Measurements from ENCODE around the gene SGSH.

The SGSH gene

DNA sequence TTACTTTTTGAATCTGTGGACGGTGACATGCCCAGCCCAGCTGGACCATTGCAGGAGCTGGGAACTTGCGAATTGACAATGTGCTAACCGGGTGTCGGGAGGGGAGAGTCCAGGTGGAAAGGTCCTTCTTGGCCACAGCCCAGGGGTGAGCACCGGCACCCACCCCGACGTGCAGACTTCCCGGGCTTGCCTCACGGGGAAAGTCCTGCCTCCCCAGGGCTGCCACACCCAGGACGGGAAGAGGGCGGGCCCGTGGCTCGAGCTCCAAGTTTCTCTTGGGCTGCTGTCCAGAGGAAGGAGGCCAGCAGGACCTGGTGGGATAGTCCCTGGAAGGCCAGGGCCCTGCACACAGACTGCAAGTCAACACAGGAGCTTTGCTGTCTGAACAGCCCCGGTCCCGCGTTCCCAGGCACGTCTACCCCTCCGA lies 32.6 kb downstream of the SGSH start:
- H3K27ac ChIP-seq (ENCODE audit: low read depth, low read length) = no peak overlapping the region
- no peaks in the 10 kb centered on the region for H3K36me3 ChIP-seq (ENCODE audit: insufficient read depth, low read length)
- peaks cover 0 to 4% of the 10 kb centered on the region in 2 donors for H3K27me3 ChIP-seq (ENCODE audit: control insufficient read depth in 1 of 2, insufficient read depth in 2 of 2, low read length in 2 of 2)
- H3K9me3 ChIP-seq (ENCODE audit: low read length) = no peaks in the 10 kb centered on the region
- H3K9ac ChIP-seq (ENCODE audit: low read length) = no peak overlapping the region
- H3K4me1 ChIP-seq (ENCODE audit: insufficient read depth, low read length) = no peaks in the 10 kb centered on the region
- no peak overlapping the region for H3K4me3 ChIP-seq (ENCODE audit: low read depth in 1 of 2, low read length in 2 of 2)

DNA sequence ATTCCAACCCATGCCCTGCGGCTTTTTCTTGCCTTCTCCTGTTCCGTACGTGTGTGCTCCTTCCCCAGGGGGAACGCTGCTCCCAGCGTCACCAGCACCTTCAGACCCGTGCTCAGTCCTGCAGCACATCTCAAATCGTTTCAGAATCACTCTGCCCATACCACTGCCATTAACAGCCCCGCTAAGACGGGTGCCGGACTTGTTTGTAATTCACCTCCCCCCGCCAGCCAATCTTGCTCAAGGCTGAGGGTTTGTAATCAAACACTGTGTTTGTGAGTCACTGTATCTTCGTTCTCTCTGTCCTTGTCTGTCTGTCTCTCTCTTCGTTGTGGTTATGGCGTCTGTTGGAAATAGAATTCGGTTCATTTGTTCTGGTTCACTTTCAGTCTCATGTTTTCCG lies 33.0 kb downstream of the SGSH start:
- Histone ChIP-seq H3K36me3 (ENCODE audit: insufficient read depth, low read length) (no peaks in the 10 kb centered on the region), H3K9me3 (ENCODE audit: low read length) (no peaks in the 10 kb centered on the region), H3K4me3 (ENCODE audit: low read depth in 1 of 2, low read length in 2 of 2) (no peak overlapping the region), H3K27ac (ENCODE audit: low read depth, low read length) (no peak overlapping the region), H3K9ac (ENCODE audit: low read length) (no peak overlapping the region), H3K4me1 (ENCODE audit: insufficient read depth, low read length) (no peaks in the 10 kb centered on the region), H3K27me3 (ENCODE audit: control insufficient read depth in 1 of 2, insufficient read depth in 2 of 2, low read length in 2 of 2) (peaks cover 0 to 4% of the 10 kb centered on the region in 2 donors)

DNA sequence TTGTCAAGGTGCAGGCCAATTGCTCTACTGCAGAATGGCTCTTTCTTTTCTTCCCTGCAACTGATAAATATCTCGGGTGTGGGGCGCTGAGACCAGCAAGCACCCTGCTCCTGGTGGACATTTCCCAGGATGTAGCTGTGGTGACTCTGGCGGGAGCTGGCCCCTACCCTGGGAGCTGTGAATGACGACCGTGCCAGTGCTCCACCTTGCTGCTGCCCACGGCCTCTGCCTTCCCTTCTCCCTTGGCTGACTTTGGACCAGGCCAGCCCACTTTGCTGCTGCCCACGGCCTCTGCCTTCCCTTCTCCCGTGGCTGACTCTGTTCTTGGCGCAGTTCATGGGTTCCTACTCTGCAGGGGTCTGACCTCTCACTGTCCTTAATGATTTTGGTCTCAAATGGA lies 34.2 kb downstream of the SGSH start:
- Histone ChIP-seq H3K9ac (ENCODE audit: low read length) (no peak overlapping the region), H3K4me3 (ENCODE audit: low read depth in 1 of 2, low read length in 2 of 2) (no peak overlapping the region), H3K9me3 (ENCODE audit: low read length) (no peaks in the 10 kb centered on the region), H3K4me1 (ENCODE audit: insufficient read depth, low read length) (no peaks in the 10 kb centered on the region), H3K27me3 (ENCODE audit: control insufficient read depth in 1 of 2, insufficient read depth in 2 of 2, low read length in 2 of 2) (peaks cover 0 to 4% of the 10 kb centered on the region in 2 donors), H3K27ac (ENCODE audit: low read depth, low read length) (no peak overlapping the region), H3K36me3 (ENCODE audit: insufficient read depth, low read length) (no peaks in the 10 kb centered on the region)

DNA sequence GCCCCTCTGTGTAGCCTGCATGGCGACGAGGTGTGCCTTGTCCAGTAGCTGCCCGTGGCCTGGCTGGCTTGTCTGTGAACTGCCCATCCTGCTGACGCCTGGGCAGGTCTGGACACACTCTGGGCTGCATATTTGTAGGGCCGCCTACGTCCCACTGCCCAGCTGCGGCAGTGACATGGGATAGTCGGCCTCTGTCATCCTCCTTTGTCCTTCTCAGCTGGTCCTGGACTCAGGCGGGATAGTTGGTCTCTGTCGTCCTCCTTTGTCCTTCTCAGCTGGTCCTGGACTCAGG lies 35.8 kb downstream of the SGSH start:
- H3K9ac ChIP-seq (ENCODE audit: low read length) = no peak overlapping the region
- peaks cover 0 to 4% of the 10 kb centered on the region in 2 donors for H3K27me3 ChIP-seq (ENCODE audit: control insufficient read depth in 1 of 2, insufficient read depth in 2 of 2, low read length in 2 of 2)
- no peaks in the 10 kb centered on the region for H3K36me3 ChIP-seq (ENCODE audit: insufficient read depth, low read length)
- H3K27ac ChIP-seq (ENCODE audit: low read depth, low read length) = no peak overlapping the region
- H3K4me1 ChIP-seq (ENCODE audit: insufficient read depth, low read length) = no peaks in the 10 kb centered on the region
- H3K9me3 ChIP-seq (ENCODE audit: low read length) = no peaks in the 10 kb centered on the region
- H3K4me3 ChIP-seq (ENCODE audit: low read depth in 1 of 2, low read length in 2 of 2) = no peak overlapping the region

DNA sequence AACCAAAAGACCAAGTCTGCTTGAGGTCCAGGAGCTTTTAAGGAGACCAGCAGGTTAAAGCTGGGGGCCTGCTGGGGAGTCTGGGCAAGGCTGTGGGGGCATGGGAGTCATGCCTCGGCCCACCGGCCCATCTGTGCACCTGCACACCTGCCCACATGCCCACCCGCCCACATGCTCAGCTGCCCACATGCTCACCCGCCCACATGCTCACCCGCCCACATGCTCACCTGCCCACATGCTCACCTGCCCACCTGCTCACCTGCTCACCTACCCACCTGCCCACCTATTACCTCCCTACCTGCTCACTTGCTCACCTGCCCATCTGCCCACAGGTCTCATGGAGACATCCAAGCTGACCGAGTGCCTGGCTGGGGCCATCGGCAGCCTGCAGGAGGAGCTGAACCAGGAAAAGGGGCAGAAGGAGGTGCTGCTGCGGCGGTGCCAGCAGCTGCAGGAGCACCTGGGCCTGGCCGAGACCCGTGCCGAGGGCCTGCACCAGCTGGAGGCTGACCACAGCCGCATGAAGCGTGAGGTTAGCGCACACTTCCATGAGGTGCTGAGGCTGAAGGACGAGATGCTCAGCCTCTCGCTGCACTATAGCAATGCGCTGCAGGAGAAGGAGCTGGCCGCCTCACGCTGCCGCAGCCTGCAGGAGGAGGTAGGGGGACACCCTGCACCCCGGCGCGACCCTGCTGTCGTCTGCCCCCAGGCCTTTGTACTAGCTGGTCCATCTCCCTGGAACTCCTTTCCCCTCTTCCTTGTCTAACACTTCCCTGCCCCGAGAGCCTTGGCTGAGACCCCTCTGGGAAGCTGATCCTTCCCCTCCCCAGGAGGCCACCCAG lies 36.3 kb downstream of the SGSH start:
- Histone ChIP-seq H3K27ac (ENCODE audit: low read depth, low read length) (no peak overlapping the region), H3K4me3 (ENCODE audit: low read depth in 1 of 2, low read length in 2 of 2) (no peak overlapping the region), H3K36me3 (ENCODE audit: insufficient read depth, low read length) (no peaks in the 10 kb centered on the region), H3K9ac (ENCODE audit: low read length) (no peak overlapping the region), H3K27me3 (ENCODE audit: control insufficient read depth in 1 of 2, insufficient read depth in 2 of 2, low read length in 2 of 2) (peaks cover 0 to 4% of the 10 kb centered on the region in 2 donors), H3K9me3 (ENCODE audit: low read length) (no peaks in the 10 kb centered on the region), H3K4me1 (ENCODE audit: insufficient read depth, low read length) (no peaks in the 10 kb centered on the region)

DNA sequence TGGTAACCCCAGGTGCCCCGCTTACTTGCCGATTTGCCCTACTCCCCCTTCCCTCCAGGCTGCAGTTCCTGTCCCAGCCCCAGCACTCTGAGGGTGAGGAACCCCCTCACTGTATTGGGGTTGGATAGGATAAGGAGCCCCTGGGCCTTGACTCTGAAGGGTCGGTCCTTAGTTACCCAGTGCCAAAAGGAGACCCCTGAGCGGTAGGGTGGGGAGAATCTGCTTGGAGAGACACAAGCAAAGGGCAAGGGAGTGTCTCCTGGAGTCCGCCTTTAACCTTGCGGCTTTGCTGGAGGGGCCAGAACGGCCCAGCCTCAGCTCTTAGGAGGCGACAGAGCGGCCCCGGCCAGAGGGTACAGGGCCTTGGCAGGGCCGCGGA lies 37.3 kb downstream of the SGSH start:
- Histone ChIP-seq H3K4me3 (ENCODE audit: low read depth in 1 of 2, low read length in 2 of 2) (no peak overlapping the region), H3K36me3 (ENCODE audit: insufficient read depth, low read length) (no peaks in the 10 kb centered on the region), H3K27me3 (ENCODE audit: control insufficient read depth in 1 of 2, insufficient read depth in 2 of 2, low read length in 2 of 2) (peaks cover 0 to 4% of the 10 kb centered on the region in 2 donors), H3K9ac (ENCODE audit: low read length) (no peak overlapping the region), H3K27ac (ENCODE audit: low read depth, low read length) (no peak overlapping the region), H3K4me1 (ENCODE audit: insufficient read depth, low read length) (no peaks in the 10 kb centered on the region), H3K9me3 (ENCODE audit: low read length) (no peaks in the 10 kb centered on the region)

DNA sequence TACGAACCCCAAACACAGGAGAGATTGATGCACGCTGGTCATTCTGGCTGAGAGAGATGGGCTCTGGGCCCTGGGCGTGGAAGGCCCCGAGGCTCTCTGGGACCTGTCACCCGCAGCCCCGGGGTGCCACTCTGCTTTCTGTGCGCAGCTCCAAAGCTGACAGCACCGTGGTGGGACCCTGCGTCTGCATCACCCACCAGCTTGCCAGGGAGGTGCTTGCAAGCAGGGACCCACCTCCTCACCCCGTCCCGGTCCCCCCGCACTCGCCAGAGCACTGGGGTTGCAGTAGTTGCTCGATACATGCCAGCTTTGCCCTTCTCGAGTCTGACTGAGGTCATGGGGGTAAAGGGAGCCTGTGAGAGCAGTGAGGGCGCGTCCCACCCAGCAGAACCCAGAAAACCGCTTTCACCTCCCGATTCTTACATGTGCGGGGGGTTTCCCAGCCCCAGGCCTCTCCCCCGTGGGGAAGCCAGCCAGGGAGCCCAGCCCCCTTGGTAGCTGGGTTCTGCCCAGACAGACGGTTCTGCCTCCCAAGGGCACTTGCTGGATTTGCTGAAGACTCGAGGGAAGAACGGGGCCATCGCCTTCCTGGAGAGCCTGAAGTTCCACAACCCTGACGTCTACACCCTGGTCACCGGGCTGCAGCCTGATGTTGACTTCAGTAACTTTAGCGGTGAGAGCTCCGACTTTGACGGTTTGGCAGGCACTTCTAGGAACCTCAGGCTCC lies 37.9 kb downstream of the SGSH start:
- Histone ChIP-seq H3K9ac (ENCODE audit: low read length) (no peak overlapping the region), H3K4me1 (ENCODE audit: insufficient read depth, low read length) (no peaks in the 10 kb centered on the region), H3K9me3 (ENCODE audit: low read length) (no peaks in the 10 kb centered on the region), H3K27me3 (ENCODE audit: control insufficient read depth in 1 of 2, insufficient read depth in 2 of 2, low read length in 2 of 2) (peaks cover 0 to 4% of the 10 kb centered on the region in 2 donors), H3K4me3 (ENCODE audit: low read depth in 1 of 2, low read length in 2 of 2) (no peak overlapping the region), H3K36me3 (ENCODE audit: insufficient read depth, low read length) (no peaks in the 10 kb centered on the region), H3K27ac (ENCODE audit: low read depth, low read length) (no peak overlapping the region)

DNA sequence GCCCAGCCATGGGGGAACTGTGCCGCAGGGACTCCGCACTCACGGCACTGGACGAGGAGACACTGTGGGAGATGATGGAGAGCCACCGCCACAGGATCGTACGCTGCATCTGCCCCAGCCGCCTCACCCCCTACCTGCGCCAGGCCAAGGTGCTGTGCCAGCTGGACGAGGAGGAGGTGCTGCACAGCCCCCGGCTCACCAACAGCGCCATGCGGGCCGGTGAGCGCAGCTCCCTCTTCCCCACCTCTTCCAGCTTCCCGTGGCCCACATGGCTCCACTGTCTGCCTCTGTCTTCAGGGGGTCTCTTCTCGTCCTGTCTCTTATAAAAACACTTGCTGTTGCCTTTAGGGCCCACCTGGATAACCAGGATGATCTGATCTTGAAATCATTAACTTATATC lies 38.7 kb downstream of the SGSH start:
- no peak overlapping the region for H3K9ac ChIP-seq (ENCODE audit: low read length)
- no peak overlapping the region for H3K4me3 ChIP-seq (ENCODE audit: low read depth in 1 of 2, low read length in 2 of 2)
- no peaks in the 10 kb centered on the region for H3K36me3 ChIP-seq (ENCODE audit: insufficient read depth, low read length)
- H3K4me1 ChIP-seq (ENCODE audit: insufficient read depth, low read length) = no peaks in the 10 kb centered on the region
- no peaks in the 10 kb centered on the region for H3K9me3 ChIP-seq (ENCODE audit: low read length)
- H3K27ac ChIP-seq (ENCODE audit: low read depth, low read length) = no peak overlapping the region
- peaks cover 0 to 4% of the 10 kb centered on the region in 2 donors for H3K27me3 ChIP-seq (ENCODE audit: control insufficient read depth in 1 of 2, insufficient read depth in 2 of 2, low read length in 2 of 2)

DNA sequence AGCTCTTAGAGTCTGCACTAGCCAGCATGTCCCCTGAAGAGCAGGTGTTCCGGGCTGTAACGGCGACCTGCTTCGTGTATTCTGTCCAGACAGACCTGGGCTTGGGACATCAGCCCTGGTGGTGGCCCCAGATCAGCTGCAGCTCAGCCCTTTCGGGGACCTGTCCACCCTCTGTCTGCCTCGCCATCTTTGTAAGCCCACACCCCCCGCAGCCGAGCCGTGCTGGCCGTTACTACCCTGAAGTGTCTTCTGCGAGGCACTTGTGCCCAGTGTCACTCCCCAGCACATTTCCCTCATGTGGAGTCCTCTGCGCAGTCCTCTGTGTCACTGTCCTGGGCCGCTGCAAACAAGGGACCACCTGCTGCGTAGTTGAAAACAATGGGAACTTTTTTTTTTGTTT lies 39.9 kb downstream of the SGSH start:
- Histone ChIP-seq H3K27me3 (ENCODE audit: control insufficient read depth in 1 of 2, insufficient read depth in 2 of 2, low read length in 2 of 2) (peaks cover 0 to 4% of the 10 kb centered on the region in 2 donors), H3K4me1 (ENCODE audit: insufficient read depth, low read length) (no peaks in the 10 kb centered on the region), H3K4me3 (ENCODE audit: low read depth in 1 of 2, low read length in 2 of 2) (no peak overlapping the region), H3K27ac (ENCODE audit: low read depth, low read length) (no peak overlapping the region), H3K36me3 (ENCODE audit: insufficient read depth, low read length) (no peaks in the 10 kb centered on the region), H3K9ac (ENCODE audit: low read length) (no peak overlapping the region), H3K9me3 (ENCODE audit: low read length) (no peaks in the 10 kb centered on the region)

DNA sequence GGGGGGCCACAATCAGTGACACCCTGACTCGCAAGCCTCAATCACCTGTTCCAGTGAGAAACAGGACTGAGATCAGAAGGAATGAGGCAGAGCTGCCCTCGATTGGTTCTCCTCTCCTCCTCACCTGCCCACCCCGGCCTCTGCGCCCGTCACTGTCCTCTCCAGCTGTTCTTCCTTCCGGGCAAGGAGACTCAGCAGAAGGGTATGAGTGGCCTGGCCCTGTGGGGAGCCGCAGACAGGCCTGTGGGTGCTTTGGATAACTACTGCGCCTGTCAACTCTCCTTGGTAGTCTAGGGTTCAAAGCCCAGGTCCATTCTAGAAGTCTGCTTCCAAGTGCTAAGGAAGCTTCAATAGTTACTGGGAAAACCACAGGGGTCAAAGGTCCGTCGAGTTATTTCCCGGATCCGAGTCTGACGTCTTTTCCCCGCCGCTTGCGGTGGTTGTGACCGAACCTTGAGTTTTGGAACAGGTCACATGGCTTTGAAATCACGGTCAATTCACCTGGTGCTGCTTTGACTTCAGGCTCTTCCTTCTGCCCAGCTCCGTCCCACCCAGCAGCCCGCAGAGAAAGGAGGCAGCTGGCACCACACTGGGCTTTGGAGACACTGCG lies 42.0 kb downstream of the SGSH start:
- Histone ChIP-seq H3K9me3 (ENCODE audit: low read length) (no peaks in the 10 kb centered on the region), H3K4me3 (ENCODE audit: low read depth in 1 of 2, low read length in 2 of 2) (no peak overlapping the region), H3K4me1 (ENCODE audit: insufficient read depth, low read length) (no peaks in the 10 kb centered on the region), H3K27ac (ENCODE audit: low read depth, low read length) (no peak overlapping the region), H3K36me3 (ENCODE audit: insufficient read depth, low read length) (no peaks in the 10 kb centered on the region), H3K9ac (ENCODE audit: low read length) (no peak overlapping the region), H3K27me3 (ENCODE audit: control insufficient read depth in 1 of 2, insufficient read depth in 2 of 2, low read length in 2 of 2) (peaks cover 0 to 4% of the 10 kb centered on the region in 2 donors)

DNA sequence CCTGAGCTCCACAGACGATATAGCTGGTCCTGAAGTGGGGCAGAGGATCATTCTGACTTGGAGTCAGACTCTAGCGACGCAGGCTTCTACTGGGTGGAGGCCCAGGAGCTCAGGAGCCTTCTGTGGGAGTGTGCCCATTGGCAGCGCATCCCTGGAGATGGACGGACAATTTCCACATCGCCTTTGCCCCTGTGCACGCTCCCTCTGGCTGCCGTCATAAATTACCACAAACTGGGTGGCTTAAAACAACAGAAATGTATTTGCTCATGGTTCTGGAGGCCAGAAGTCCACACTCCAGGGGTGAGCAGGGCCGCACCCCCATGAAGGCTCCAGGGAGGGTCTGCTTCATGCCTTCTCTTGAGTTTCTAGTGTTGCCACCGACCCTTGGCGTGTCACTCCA lies 43.4 kb downstream of the SGSH start:
- Histone ChIP-seq H3K4me1 (ENCODE audit: insufficient read depth, low read length) (no peaks in the 10 kb centered on the region), H3K4me3 (ENCODE audit: low read depth in 1 of 2, low read length in 2 of 2) (no peak overlapping the region), H3K9ac (ENCODE audit: low read length) (no peak overlapping the region), H3K36me3 (ENCODE audit: insufficient read depth, low read length) (no peaks in the 10 kb centered on the region), H3K9me3 (ENCODE audit: low read length) (no peaks in the 10 kb centered on the region), H3K27me3 (ENCODE audit: control insufficient read depth in 1 of 2, insufficient read depth in 2 of 2, low read length in 2 of 2) (peaks cover 0 to 4% of the 10 kb centered on the region in 2 donors), H3K27ac (ENCODE audit: low read depth, low read length) (no peak overlapping the region)
